PC-9 (cell line): ENCODE results near the gene CTSG. TPM values are rescaled to one million over a fixed set of nuclear protein-coding genes. Genes with fewer than 3 reads are reported as not detected.
"Not testable (repeated sequence)": the region's sequence is repeated elsewhere in the genome, so short reads cannot be mapped to it uniquely, and the experiment has no call there.

Source experiments
- BruUV-seq: library from RNA; stranded (reverse); fragments of 400-500 nt; replicated peaks from 2 replicates; lab custom pipeline; 2021; lab: Mats Ljungman, UMichigan
- CTCF ChIA-PET: fragments of 300-600 bp; sonication (Branson Sonifier 250); formaldehyde crosslinking; loops from one replicate; lab custom pipeline; 2022; ENCODE audit warnings: antibody characterized with exemption; lab: Charles Lee
- POLR2A ChIA-PET: fragments of 300-600 bp; sonication (Branson Sonifier 250); formaldehyde crosslinking; loops from one replicate; lab custom pipeline; 2022; ENCODE audit warnings: antibody characterized with exemption; ENCODE audit not compliant: unreplicated experiment; lab: Charles Lee
- DNase-seq, 2 experiments: peaks; one replicate each; pipeline versions ENCODE4 v3.0.0 to v3.0.0-alpha.2; 2015 to 2022; ENCODE audit warnings: mixed read lengths in 1 of 2
- H2AFZ ChIP-seq: fragments of 200-600 bp; sonication (generic); 2 replicates; pipeline ENCODE4 v1.8.1; 2017; ENCODE audit warnings: antibody characterized with exemption
- H3F3A ChIP-seq: fragments of 200-600 bp; sonication (generic); 2 replicates; pipeline ENCODE4 v1.8.1; 2017; ENCODE audit warnings: antibody characterized with exemption, mild to moderate bottlenecking, low read depth; ENCODE audit not compliant: insufficient read depth
- H3K27ac ChIP-seq: fragments of 200-600 bp; sonication (generic); 2 replicates; pipeline ENCODE4 v1.6.1; 2016; ENCODE audit warnings: mixed run types
- H3K27me3 ChIP-seq: fragments of 200-600 bp; sonication (generic); 2 replicates; pipeline ENCODE4 v1.6.1; 2016; ENCODE audit warnings: low read depth, mixed run types; ENCODE audit not compliant: insufficient read depth
- H3K36me3 ChIP-seq: fragments of 200-600 bp; sonication (generic); 2 replicates; pipeline ENCODE4 v1.6.1; 2016; ENCODE audit warnings: low read depth, mixed run types
- H3K4me1 ChIP-seq: fragments of 200-600 bp; sonication (generic); replicated peaks from 2 replicates; pipeline ENCODE4 v1.6.1; 2016; ENCODE audit warnings: mixed run types; ENCODE audit not compliant: insufficient read depth
- H3K4me2 ChIP-seq: fragments of 200-600 bp; sonication (generic); 2 replicates; pipeline ENCODE4 v1.6.1; 2017; ENCODE audit warnings: mixed run types
- H3K4me3 ChIP-seq: fragments of 200-600 bp; sonication (generic); 2 replicates; pipeline ENCODE4 v1.6.1; 2016; ENCODE audit warnings: mixed run types
- H3K79me2 ChIP-seq: fragments of 200-600 bp; sonication (generic); 2 replicates; pipeline ENCODE4 v1.6.1; 2017; ENCODE audit warnings: low read depth, mixed run types
- H3K9me2 ChIP-seq: fragments of 200-600 bp; sonication (generic); 2 replicates; pipeline ENCODE4 v1.8.1; 2017; ENCODE audit warnings: mild to moderate bottlenecking; ENCODE audit not compliant: insufficient read depth
- H3K9me3 ChIP-seq: fragments of 200-600 bp; sonication (generic); 2 replicates; pipeline ENCODE4 v1.8.1; 2016; ENCODE audit warnings: low read depth; ENCODE audit not compliant: insufficient read depth
- H4K20me1 ChIP-seq: fragments of 200-600 bp; sonication (generic); 2 replicates; pipeline ENCODE4 v1.8.1; 2017; ENCODE audit not compliant: insufficient read depth
- CTCF ChIP-seq: fragments of 200-600 bp; sonication (generic); conservative IDR thresholded peaks from 2 replicates; pipeline ENCODE4 v1.6.1; 2017; ENCODE audit warnings: mixed run types, antibody characterized with exemption, mild to moderate bottlenecking, moderate library complexity
- EZH2 ChIP-seq: fragments of 200-600 bp; sonication (generic); IDR thresholded peaks from 2 replicates; pipeline ENCODE4 v1.8.0; 2017; ENCODE audit warnings: antibody characterized with exemption, low read depth
- intact Hi-C: fragments of 100-400 bp; cut with micrococcal nuclease; formaldehyde crosslinking; loops from one replicate; pipeline ENCODE4 v1.10.0; 2022; ENCODE audit not compliant: unreplicated experiment
- total RNA-seq: library from RNA; stranded (reverse); gene quantifications from 2 replicates; pipeline ENCODE4 v1.2.3, GENCODE V29; 2021

CTSG gene
- total RNA-seq, 1 experiment from 2014 or later, result not detected

GRCh38 chr14:24605435-24606190 lies 29.6 kb upstream of the CTSG start:
- no peaks in the 10 kb centered on the region for H3F3A ChIP-seq
- H3K27me3 ChIP-seq, result no peaks in the 10 kb centered on the region
- intact Hi-C loops, result no loop called here
- CTCF ChIA-PET, result interaction anchor here (0.6 kb wide), 2 partner anchors 105 to 257 kb away, joined by 4 to 6 read pairs; no protein-coding TSS in a partner anchor
- no TSS peak for BruUV-seq
- H2AFZ ChIP-seq, result no peak overlapping the region
- H3K9me3 ChIP-seq, result no peaks in the 10 kb centered on the region
- POLR2A ChIA-PET, result interaction anchor here (0.6 kb wide), 1 partner anchor 31 kb away, joined by 3 read pairs; no protein-coding TSS in a partner anchor
- no peaks in the 10 kb centered on the region for H3K4me1 ChIP-seq
- no peak overlapping the region for H3K27ac ChIP-seq
- DNase-seq, result peak in 1 of 2 experiments; percentile 10
- no peaks in the 10 kb centered on the region for H3K9me2 ChIP-seq
- no peaks in the 10 kb centered on the region for H4K20me1 ChIP-seq
- no peak overlapping the region for H3K4me3 ChIP-seq
- no peak for TF ChIP-seq EZH2
- peak; percentile 70 for TF ChIP-seq CTCF
- no peaks in the 10 kb centered on the region for H3K36me3 ChIP-seq
- no peaks in the 10 kb centered on the region for H3K79me2 ChIP-seq
- H3K4me2 ChIP-seq, result no peak overlapping the region

- BruUV-seq, result no TSS peak
- intact Hi-C loops, result no loop called here
- no peaks in the 10 kb centered on the region for H3K27me3 ChIP-seq
- H3K36me3 ChIP-seq, result no peaks in the 10 kb centered on the region
- no peaks in the 10 kb centered on the region for H3K9me3 ChIP-seq
- peaks cover 5% of the 10 kb centered on the region for H3K4me1 ChIP-seq
- DNase-seq, result no peak
- no peak overlapping the region for H2AFZ ChIP-seq
- CTCF ChIA-PET, result no interaction called here
- TF ChIP-seq EZH2, result no peak
- TF ChIP-seq CTCF, result no peak
- no peaks in the 10 kb centered on the region for H3K79me2 ChIP-seq
- no peaks in the 10 kb centered on the region for H4K20me1 ChIP-seq
- H3K27ac ChIP-seq, result no peak overlapping the region
- H3F3A ChIP-seq, result peaks cover 3% of the 10 kb centered on the region; the same call in 1 of the 2 replicates
- peak overlapping the region; percentile 45; the same call in 1 of the 2 replicates for H3K4me3 ChIP-seq
- H3K4me2 ChIP-seq, result peak overlapping the region; percentile 69
- H3K9me2 ChIP-seq, result no peaks in the 10 kb centered on the region
- POLR2A ChIA-PET, result no interaction called here
Observed at GRCh38 chr14:24597403-24597802, 21.4 kb upstream of the CTSG start.

- DNase-seq, result peak in 1 of 2 experiments; percentile 56
- Histone ChIP-seq H3K79me2 (no peaks in the 10 kb centered on the region), H3K9me3 (no peaks in the 10 kb centered on the region), H3K4me1 (peaks cover 5% of the 10 kb centered on the region), H3K27ac (peak overlapping the region; percentile 84), H3K4me3 (peak overlapping the region; percentile 45; the same call in 1 of the 2 replicates), H4K20me1 (no peaks in the 10 kb centered on the region), H3F3A (peaks cover 3% of the 10 kb centered on the region; the same call in 1 of the 2 replicates), H3K27me3 (no peaks in the 10 kb centered on the region), H3K4me2 (peak overlapping the region; percentile 69), H2AFZ (peak overlapping the region; percentile 36), H3K9me2 (no peaks in the 10 kb centered on the region), H3K36me3 (no peaks in the 10 kb centered on the region)
- ChIA-PET CTCF (no interaction called here), POLR2A (no interaction called here)
- BruUV-seq, result no TSS peak
- no peak for TF ChIP-seq EZH2
- no peak for TF ChIP-seq CTCF
- intact Hi-C loops, result no loop called here
Observed at GRCh38 chr14:24595073-24595808, 19.2 kb upstream of the CTSG start.

GRCh38 chr14:24591004-24591403 lies 15.0 kb upstream of the CTSG start:
- H3K4me1 ChIP-seq, H3K4me2 ChIP-seq, POLR2A ChIA-PET, H3K27ac ChIP-seq, DNase-seq, H4K20me1 ChIP-seq, H3F3A ChIP-seq, intact Hi-C loops, H3K9me2 ChIP-seq, CTCF ChIA-PET, H3K36me3 ChIP-seq, H3K4me3 ChIP-seq, H2AFZ ChIP-seq, BruUV-seq, H3K79me2 ChIP-seq, H3K9me3 ChIP-seq, H3K27me3 ChIP-seq: not testable (repeated sequence)

GRCh38 chr14:24584402-24584801 lies 8.4 kb upstream of the CTSG start:
- DNase-seq, H3K79me2 ChIP-seq, H3K4me1 ChIP-seq, H3K27me3 ChIP-seq, CTCF ChIA-PET, H3F3A ChIP-seq, H4K20me1 ChIP-seq, H3K36me3 ChIP-seq, H3K4me3 ChIP-seq, H3K9me3 ChIP-seq, H3K4me2 ChIP-seq, H3K9me2 ChIP-seq, H3K27ac ChIP-seq, POLR2A ChIA-PET, intact Hi-C loops, H2AFZ ChIP-seq, BruUV-seq: not testable (repeated sequence)
